Hepatic stellate cell (primary cell): ENCODE measurements around the gene STPG3.

ENCODE experiments used
- DNase-seq: peaks from one replicate; pipeline ENCODE4 v3.0.0; 2011; ENCODE audit warnings: low spot score

The STPG3 gene

DNA sequence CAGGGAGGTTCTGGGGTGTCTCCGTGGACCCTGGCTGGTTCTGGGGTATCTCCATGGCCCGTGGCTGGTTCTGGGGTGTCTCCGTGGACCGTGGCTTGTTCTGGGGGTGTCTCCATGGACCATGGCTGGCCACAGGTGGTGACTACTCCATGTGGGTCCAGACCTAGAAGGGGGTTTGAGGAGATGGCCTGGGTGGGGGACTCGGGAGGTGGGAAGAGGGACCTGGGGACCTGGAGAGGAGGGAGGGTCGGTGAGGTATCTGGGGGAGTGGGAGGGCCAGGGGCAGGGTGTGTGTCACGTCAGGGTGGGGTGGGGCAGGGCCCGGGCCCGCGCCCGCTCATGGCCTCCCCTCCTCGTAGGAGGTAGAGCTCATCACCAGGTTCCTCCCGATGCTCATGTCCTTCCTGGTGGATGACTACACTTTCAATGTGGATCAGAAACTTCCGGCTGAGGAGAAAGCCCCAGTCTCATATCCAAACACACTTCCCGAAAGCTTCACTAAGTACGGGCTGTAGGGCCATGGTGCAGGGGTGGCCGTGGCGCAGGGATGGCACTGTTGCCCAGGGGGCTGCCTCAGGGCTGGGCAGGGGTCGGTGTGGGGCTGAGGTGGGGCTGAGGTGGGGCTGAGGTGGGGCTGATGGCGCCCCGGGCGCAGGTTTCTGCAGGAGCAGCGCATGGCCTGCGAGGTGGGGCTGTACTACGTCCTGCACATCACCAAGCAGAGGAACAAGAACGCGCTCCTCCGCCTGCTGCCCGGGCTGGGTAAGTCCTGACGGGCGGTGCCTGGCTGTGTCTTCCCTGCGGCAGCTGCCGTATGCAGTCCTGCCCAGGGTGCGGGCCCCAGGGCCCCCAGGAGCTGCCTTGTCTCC, 15.7 kb downstream of the STPG3 start:
- DNase-seq: no peak

DNA sequence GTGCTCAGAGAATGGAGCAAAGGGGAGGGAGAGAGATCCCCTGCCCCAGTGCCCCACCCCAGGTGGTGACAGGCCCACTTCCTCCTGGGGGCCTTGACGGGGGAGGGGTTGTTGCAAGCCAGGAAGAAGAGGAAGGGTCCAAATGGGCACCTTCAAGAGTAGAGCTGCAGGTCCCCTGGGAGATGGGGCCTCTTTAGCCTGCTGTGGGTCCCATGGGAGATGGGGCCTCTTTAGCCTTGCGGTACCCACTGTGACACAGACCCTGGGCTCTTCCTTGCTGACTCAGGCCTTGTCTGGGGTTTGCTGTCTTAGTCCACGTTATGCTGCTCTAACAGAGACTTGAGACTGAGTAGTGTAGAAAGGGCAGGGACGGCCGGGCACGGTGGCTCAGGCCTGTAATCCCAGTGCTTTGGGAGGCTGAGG, 16.9 kb downstream of the STPG3 start:
- peak; percentile 86 for DNase-seq

- DNase-seq: no peak
Observed at GRCh38 chr9:137268538-137269201, 17.6 kb downstream of the STPG3 start.

DNA sequence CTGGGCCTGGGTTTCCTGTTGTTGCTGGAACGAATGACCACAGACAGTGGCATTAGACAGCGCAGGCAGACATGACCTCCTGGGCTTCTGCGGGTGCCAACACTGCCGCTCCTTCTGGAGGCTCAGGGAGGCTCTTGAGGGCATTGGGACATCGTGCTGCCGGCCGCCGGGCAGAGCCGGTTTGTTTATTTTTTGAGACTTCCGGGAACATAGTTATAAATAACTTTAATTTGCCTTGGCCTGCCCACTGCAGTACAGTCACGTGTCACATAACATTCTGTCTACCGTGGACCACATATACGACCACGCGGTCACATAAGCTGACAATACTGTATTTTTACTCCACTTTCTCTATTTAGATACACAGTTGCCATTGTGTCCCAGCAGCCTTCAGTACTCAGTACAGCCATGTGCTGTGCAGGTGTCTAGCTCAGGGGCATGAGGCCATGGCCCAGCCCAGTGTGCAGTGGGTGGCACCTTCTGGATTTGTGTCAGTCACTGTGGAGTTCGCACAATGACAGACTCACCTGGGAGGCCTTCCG, 18.2 kb downstream of the STPG3 start:
- peak; percentile 89 for DNase-seq

- no peak for DNase-seq
Observed at GRCh38 chr9:137270929-137271695, 20.0 kb downstream of the STPG3 start.

DNA sequence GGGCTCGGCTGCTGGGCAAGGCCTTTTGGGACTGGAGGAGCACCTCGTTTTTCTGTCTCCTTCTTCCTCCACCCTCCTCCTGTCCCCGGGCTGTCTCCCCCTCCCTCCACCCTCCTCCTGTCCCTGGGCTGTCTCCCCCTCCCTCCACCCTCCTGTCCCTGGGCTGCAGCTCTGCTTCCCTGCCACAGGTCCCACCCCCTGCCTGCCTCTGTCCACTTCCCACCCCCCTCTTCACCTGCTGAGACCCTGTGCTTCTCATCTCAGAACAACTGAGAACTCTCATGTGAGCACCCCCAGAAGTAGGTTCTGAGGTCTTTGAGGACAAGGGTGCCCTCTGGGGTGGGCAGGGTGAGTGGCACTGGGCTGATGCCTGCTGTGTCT, 20.6 kb downstream of the STPG3 start:
- DNase-seq: no peak

GRCh38 chr9:137272241-137273094, 21.4 kb downstream of the STPG3 start:
- DNase-seq: no peak

GRCh38 chr9:137273095-137273490, 22.0 kb downstream of the STPG3 start:
- no peak for DNase-seq

DNA sequence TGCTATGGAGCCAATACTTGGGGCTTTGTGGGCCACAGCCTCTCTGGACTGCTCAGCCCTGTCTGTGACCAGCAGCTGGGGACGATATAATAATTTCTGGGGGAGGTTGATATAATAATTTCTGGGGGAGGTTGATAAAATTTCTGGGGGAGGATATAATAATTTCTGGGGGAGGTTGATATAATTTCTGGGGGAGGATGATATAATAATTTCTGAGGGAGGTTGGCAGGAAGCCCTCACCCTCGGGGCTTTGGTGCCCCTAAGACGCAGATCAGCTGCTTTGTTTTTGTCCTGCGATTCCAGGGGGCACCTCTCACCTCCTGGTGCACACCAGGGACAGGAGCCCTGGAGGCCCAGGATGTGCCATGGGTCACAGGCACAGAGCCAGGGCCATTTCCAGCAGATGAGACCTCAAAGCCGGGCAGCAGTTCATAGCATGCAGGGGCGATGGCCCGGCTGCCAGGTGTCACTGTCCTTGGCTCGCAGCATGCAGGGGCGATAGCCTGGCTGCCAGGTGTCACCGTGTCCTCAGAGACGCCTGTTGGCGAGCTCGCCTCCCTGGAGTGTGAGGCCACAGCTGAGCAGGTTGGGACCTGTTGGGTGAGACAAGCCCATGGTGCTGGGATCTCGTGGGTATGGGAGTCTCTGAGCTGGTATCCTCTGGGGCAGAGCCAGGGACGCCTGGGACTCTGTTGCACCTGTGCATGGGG, 22.7 kb downstream of the STPG3 start:
- DNase-seq: no peak

DNA sequence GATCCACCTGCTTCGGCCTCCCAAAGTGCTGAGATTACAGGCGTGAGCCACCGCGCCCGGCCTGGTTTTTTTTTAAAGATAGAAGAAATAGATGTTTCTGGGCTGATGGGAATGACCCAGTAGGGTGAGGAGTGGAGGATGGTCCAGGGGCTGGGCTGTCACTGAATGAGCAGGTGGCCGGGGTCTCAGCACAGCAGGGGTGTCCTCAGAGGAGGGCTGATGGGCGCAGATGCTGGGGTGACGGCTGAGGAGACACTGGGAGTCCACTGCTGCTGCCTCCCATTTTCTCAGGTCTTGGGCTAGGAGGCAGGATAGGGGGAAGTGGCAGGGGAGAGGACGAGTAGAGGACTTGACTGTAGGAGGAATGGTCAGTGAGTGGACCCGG, 24.1 kb downstream of the STPG3 start:
- DNase-seq: no peak

- DNase-seq: no peak
Observed at GRCh38 chr9:137275588-137276472, 24.7 kb downstream of the STPG3 start.

DNA sequence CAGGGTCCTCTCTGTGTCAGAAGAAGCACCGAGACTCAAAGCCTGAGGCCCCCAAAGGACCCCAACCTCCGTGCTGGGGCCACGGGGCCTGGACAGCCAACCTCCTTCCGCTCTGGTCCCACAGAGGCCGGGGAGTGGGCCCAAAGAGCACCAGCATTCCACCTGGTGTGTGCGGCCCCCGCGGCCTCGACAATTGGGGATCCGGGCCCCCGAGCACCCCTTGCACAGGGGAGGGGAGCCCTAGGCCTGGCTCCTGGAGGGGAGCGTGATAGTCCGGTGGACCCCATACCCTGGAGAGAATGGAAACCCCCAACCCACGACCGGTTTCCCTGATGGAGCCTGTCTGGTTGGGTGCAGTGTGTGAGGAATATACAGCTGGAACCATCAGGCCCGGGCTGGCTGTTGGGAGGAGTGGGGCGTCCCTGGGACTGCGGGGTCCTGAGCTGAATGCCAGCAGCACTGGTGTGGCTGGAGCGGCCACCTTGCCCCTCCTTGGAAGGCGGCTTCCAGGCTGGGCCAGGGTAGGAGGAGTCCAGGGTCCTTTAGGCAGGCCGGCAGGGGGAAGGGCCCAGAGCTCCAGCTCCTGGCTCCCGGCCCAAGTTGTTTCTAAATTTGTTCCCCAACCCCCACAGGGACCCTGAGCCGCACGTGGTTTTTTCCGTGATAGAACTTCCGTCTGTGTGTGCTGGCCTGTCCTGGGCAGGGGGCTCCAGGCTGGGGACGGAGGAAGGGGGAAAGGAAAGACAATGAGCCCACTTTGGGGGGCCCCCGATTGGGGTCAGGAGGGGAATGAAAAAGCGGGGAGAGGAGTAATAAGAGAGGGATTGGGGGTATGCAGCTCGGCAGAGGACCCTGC, 25.6 kb downstream of the STPG3 start:
- DNase-seq: peak; percentile 85

- peak; percentile 94 for DNase-seq
Observed at GRCh38 chr9:137277329-137278041, 26.4 kb downstream of the STPG3 start, which contains the start of gene TOR4A. Gene TOR4A (plus strand): TSS chr9:137277726. CDS start chr9:137278690, 964 bp downstream.

GRCh38 chr9:137278061-137278701, 27.1 kb downstream of the STPG3 start:
- DNase-seq: peak; percentile 48

DNA sequence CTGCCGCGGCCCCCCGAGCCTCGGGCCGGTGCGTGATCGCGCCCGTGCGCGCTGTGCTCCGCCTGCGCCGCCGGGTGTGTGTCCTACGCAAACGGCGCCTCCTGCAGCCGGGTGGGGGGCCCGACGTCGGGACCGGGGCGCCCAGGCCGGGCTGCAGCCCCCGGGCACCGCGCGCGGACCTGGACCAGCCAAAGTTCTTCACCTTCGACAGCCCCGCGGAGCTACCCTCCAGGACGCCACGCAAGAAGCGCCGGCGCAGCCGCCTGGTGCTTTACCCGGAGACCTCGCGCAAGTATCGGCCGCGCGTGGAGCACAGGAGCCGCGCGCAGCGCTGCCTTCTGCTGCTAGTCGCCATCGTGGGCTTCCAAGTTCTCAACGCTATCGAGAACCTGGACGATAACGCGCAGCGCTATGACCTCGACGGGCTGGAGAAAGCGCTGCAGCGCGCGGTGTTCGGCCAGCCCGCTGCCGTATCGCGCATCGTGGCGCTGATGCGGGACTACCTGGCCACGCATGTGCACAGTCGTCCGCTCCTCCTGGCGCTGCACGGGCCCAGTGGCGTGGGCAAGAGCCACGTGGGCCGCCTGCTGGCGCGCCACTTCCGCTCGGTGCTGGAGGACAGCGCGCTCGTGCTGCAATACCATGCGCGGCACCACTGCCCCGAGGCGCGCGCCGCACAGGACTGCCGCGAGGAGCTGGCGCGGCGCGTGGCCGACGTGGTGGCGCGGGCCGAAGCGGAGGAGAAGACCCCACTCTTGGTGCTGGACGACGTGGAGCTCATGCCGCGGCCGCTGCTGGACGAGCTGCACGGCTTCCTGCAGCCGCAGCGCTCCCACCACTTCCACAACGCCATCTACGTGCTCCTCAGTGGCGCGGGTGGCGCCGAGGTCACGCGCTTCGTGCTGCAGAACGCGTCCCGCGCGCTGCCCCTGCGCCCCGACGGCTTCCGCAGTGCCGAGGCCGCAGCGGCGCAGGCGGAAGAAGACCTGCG, 27.9 kb downstream of the STPG3 start:
- no peak for DNase-seq

- no peak for DNase-seq
Observed at GRCh38 chr9:137279741-137280473, 28.8 kb downstream of the STPG3 start.
